ENCODE measurements around the gene FGGY.

- TF ChIP-seq POLR2A (IDR thresholded peaks at IDR 0.05): no peak
- TF ChIP-seq CTCF (IDR thresholded peaks at IDR 0.05): no peak
Observed at GRCh38 chr1:59359325-59359724, 62.4 kb downstream of the FGGY start.
